Urothelium cell line (cell line): Measurements from ENCODE around the gene DIP2B.
"Not testable (repeated sequence)": the region's sequence is repeated elsewhere in the genome, so short reads cannot be mapped to it uniquely, and the experiment has no call there.

Experiments used
- DNase-seq: peaks from one replicate; pipeline ENCODE4 v3.0.0; 2011; ENCODE audit warnings: low spot score, mixed read lengths
- FAIRE-seq: peaks from 2 replicates; lab custom pipeline; 2011; peaks lifted over from hg19 to GRCh38; lab: Jason Lieb, UNC

The DIP2B gene

GRCh38 chr12:50546441-50547318 lies 41.9 kb downstream of the DIP2B start:
- FAIRE-seq (no peak), DNase-seq (no peak)

- FAIRE-seq, result no peak
- DNase-seq, result no peak
Observed at GRCh38 chr12:50547742-50548141, 43.0 kb downstream of the DIP2B start.

- DNase-seq (no peak), FAIRE-seq (no peak)
Observed at GRCh38 chr12:50549885-50550284, 45.1 kb downstream of the DIP2B start.

- FAIRE-seq (no peak), DNase-seq (no peak)
Observed at GRCh38 chr12:50550530-50551223, 45.9 kb downstream of the DIP2B start.

- no peak for FAIRE-seq
- DNase-seq, result no peak
Observed at GRCh38 chr12:50551866-50552265, 47.1 kb downstream of the DIP2B start.

GRCh38 chr12:50554651-50555050 lies 49.9 kb downstream of the DIP2B start:
- DNase-seq (no peak), FAIRE-seq (no peak)

- no peak for DNase-seq
- FAIRE-seq, result no peak
Observed at GRCh38 chr12:50555471-50555885, 50.7 kb downstream of the DIP2B start.

GRCh38 chr12:50556273-50556672 lies 51.5 kb downstream of the DIP2B start:
- FAIRE-seq (no peak), DNase-seq (no peak)

- DNase-seq, FAIRE-seq: not testable (repeated sequence)
Observed at GRCh38 chr12:50556796-50557195, 52.0 kb downstream of the DIP2B start.

GRCh38 chr12:50557421-50557820 lies 52.6 kb downstream of the DIP2B start:
- FAIRE-seq (no peak), DNase-seq (no peak)

GRCh38 chr12:50558970-50559369 lies 54.2 kb downstream of the DIP2B start:
- FAIRE-seq, result no peak
- no peak for DNase-seq

- DNase-seq (no peak), FAIRE-seq (no peak)
Observed at GRCh38 chr12:50562520-50563433, 58.0 kb downstream of the DIP2B start.

- no peak for FAIRE-seq
- DNase-seq, result no peak
Observed at GRCh38 chr12:50563434-50563787, 58.6 kb downstream of the DIP2B start.

GRCh38 chr12:50564237-50564947 lies 59.6 kb downstream of the DIP2B start:
- FAIRE-seq, result no peak
- DNase-seq, result no peak

- DNase-seq (no peak), FAIRE-seq (no peak)
Observed at GRCh38 chr12:50564948-50565297, 60.1 kb downstream of the DIP2B start.

- FAIRE-seq (no peak), DNase-seq (no peak)
Observed at GRCh38 chr12:50566066-50566465, 61.3 kb downstream of the DIP2B start.

- DNase-seq (no peak), FAIRE-seq (no peak)
Observed at GRCh38 chr12:50567926-50568325, 63.1 kb downstream of the DIP2B start.

- no peak for DNase-seq
Observed at GRCh38 chr12:50568338-50569091, 63.7 kb downstream of the DIP2B start.

GRCh38 chr12:50569321-50569720 lies 64.5 kb downstream of the DIP2B start:
- DNase-seq, result no peak
- FAIRE-seq, result no peak

More at GRCh38 chr12:50568338-50569091, 63.7 kb downstream of the DIP2B start:
- no peak for FAIRE-seq

- FAIRE-seq, result no peak
- DNase-seq, result no peak
Observed at GRCh38 chr12:50569876-50570275, 65.1 kb downstream of the DIP2B start.
